Measurements from ENCODE around the gene PRPF6. TPM values are rescaled to one million over a fixed set of nuclear protein-coding genes. Genes with fewer than 3 reads are reported as not detected.

The PRPF6 gene
- total and polyA plus RNA-seq, 2 of the 13 experiments (the other 11 are each of a cell fraction or from before 2014, with no cell fraction given) = 63.7 to 101 TPM

- peak; percentile 89 for TF ChIP-seq ZNF646 (CRISPR knock-in tag; IDR thresholded peaks at IDR 0.05)
- TF ChIP-seq DMAP1 (CRISPR knock-in tag; IDR thresholded peaks at IDR 0.05) = peak; percentile 89
- TF ChIP-seq NR2C2 (CRISPR knock-in tag; IDR thresholded peaks at IDR 0.05; ENCODE audit: borderline replicate concordance) = peak; percentile 50; the same call in 1 of the 2 replicates
- TF ChIP-seq, protein P1, sequence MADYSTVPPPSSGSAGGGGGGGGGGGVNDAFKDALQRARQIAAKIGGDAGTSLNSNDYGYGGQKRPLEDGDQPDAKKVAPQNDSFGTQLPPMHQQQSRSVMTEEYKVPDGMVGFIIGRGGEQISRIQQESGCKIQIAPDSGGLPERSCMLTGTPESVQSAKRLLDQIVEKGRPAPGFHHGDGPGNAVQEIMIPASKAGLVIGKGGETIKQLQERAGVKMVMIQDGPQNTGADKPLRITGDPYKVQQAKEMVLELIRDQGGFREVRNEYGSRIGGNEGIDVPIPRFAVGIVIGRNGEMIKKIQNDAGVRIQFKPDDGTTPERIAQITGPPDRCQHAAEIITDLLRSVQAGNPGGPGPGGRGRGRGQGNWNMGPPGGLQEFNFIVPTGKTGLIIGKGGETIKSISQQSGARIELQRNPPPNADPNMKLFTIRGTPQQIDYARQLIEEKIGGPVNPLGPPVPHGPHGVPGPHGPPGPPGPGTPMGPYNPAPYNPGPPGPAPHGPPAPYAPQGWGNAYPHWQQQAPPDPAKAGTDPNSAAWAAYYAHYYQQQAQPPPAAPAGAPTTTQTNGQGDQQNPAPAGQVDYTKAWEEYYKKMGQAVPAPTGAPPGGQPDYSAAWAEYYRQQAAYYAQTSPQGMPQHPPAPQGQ (CRISPR knock-in tag; IDR thresholded peaks at IDR 0.05; ENCODE audit: borderline replicate concordance) = no peak
- no peak for TF ChIP-seq SCMH1 (CRISPR knock-in tag; IDR thresholded peaks at IDR 0.05; ENCODE audit: borderline replicate concordance)
- peak; percentile 87 for TF ChIP-seq RAD21 (CRISPR knock-in tag; IDR thresholded peaks at IDR 0.05)
- no peak; the same call in none of the 2 replicates for TF ChIP-seq ZNF761 (CRISPR knock-in tag; conservative IDR thresholded peaks at IDR 0.05)
- peak; percentile 58; the same call in 1 of the 2 replicates for TF ChIP-seq NFE2 (CRISPR knock-in tag; IDR thresholded peaks at IDR 0.05)
- TF ChIP-seq ZNF17 (CRISPR knock-in tag; IDR thresholded peaks at IDR 0.05) = no peak
- peak; percentile 86; the same call in 1 of the 2 replicates for TF ChIP-seq ZBTB39 (CRISPR knock-in tag; IDR thresholded peaks at IDR 0.05)
- no peak for TF ChIP-seq ZNF432 (CRISPR knock-in tag; IDR thresholded peaks at IDR 0.05; ENCODE audit: borderline replicate concordance)
- TF ChIP-seq ZNF451 (CRISPR knock-in tag; IDR thresholded peaks at IDR 0.05) = peak; percentile 82
- peak; percentile 94 for TF ChIP-seq MTF2 (CRISPR knock-in tag; IDR thresholded peaks at IDR 0.05; ENCODE audit: borderline replicate concordance)
- TF ChIP-seq NFKBIZ (CRISPR knock-in tag; IDR thresholded peaks at IDR 0.05) = 0 out of 2 replicates have a peak, but pooled peaks have one; percentile 40
- TF ChIP-seq CHD2 (IDR thresholded peaks at IDR 0.05; ENCODE audit: low read depth, low read length) = no peak
- TF ChIP-seq, protein P2, sequence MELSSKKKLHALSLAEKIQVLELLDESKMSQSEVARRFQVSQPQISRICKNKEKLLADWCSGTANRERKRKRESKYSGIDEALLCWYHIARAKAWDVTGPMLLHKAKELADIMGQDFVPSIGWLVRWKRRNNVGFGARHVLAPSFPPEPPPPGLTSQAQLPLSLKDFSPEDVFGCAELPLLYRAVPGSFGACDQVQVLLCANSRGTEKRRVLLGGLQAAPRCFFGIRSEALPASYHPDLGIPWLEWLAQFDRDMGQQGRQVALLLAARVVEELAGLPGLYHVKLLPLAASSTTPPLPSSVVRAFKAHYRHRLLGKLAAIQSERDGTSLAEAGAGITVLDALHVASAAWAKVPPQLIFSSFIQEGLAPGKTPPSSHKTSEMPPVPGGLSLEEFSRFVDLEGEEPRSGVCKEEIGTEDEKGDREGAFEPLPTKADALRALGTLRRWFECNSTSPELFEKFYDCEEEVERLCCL (CRISPR knock-in tag; IDR thresholded peaks at IDR 0.05; ENCODE audit: borderline replicate concordance) = peak; percentile 22; the same call in 1 of the 2 replicates
- TF ChIP-seq ZNF331 (CRISPR knock-in tag; IDR thresholded peaks at IDR 0.05) = peak; percentile 81
Observed at GRCh38 chr20:64053841-64054661, 73.1 kb downstream of the PRPF6 start (continued).

Measured in HepG2 (cell line).